Upper lobe of right lung (tissue), 1 donor: Measurements from ENCODE around the gene CNNM3. TPM values are rescaled to one million over a fixed set of nuclear protein-coding genes. Genes with fewer than 3 reads are reported as not detected.

ENCODE experiments used
- ATAC-seq: fragments of 200-7000 bp; cut with Tn5 transposase; one replicate; pipeline ENCODE4 v1.9.1; 2020; ENCODE audit warnings: mild to moderate bottlenecking, moderate library complexity
- DNase-seq: peaks from one replicate; pipeline ENCODE4 v3.0.0-alpha.2; 2020
- H3K27ac ChIP-seq: fragments of 200-600 bp; one replicate; pipeline ENCODE4 v1.8.0; 2022
- H3K27me3 ChIP-seq: fragments of 200-600 bp; one replicate; pipeline ENCODE4 v1.8.0; 2022; ENCODE audit warnings: mild to moderate bottlenecking
- H3K36me3 ChIP-seq: fragments of 200-600 bp; one replicate; pipeline ENCODE4 v1.8.0; 2022
- H3K4me1 ChIP-seq: fragments of 200-600 bp; one replicate; pipeline ENCODE4 v1.8.0; 2022
- H3K4me3 ChIP-seq: fragments of 200-600 bp; one replicate; pipeline ENCODE4 v1.8.0; 2022; ENCODE audit warnings: mild to moderate bottlenecking
- H3K9me3 ChIP-seq: fragments of 200-600 bp; one replicate; pipeline ENCODE4 v1.8.0; 2022
- intact Hi-C: fragments of 100-400 bp; cut with DNase I; formaldehyde crosslinking; loops from one replicate; pipeline ENCODE4 v1.11.0; 2022
- total RNA-seq: library from RNA; stranded (reverse); fragmentation: NEBNext Ultra II Directional; extraction: Animal tissue kit (Norgen Biotek cat#: 25700); gene quantifications from one replicate; pipeline ENCODE4 v1.2.1, GENCODE V29; 2021
- TF ChIP-seq, protein P1 (sequence below): fragments of 200-600 bp; IDR thresholded peaks from one replicate; pipeline ENCODE4 v1.8.0; 2022; ENCODE audit warnings: antibody characterized with exemption
- donor health status: DM: no; HTN: yes; CAD: no; lungs with severe emphysema.

The CNNM3 gene
- total RNA-seq, 1 donor from 2014 or later: 34.1 TPM

DNA sequence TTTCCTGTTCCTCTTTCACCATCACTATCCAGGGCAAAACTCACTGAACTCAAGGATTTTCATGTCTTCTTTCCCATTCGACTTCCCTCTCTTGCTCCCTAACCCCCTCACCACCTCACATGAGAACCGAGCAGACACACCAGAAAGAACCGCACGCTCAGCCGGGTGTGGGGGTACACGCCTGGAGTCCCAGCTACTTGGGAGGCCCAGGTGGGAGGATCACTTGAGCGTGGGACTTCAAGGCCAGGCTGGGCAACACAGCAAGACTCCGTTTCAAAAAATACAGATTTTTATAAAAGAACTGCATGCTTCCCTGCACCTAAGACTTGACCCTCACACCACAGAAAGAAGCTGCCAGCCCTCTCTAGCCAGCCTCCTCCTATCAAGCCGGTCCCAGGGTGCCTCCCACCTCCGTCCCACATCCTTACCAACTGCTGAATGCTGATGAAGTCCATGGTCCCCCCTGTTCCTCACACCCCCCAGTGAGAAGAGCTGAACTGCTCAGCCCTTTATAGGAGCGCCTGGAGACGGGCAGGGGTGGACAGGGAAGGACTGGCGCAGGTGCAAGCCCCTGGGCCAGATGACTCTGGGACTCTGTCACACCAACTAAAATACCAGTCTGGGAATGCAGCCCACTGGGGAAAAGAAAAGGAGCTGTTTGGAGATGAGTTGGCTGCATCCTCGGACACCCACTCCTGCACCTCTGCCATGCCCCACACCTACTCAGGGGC, 27.6 kb downstream of the CNNM3 start, which contains the start of gene ANKRD23:
Gene ANKRD23 (minus strand): TSS at position 484 of the 731 bp plus-strand sequence. CDS start 29 bp downstream, at position 455.
- no peak within 1 kb of the TSS for H3K27ac ChIP-seq
- H3K4me1 ChIP-seq: peaks cover 10% of the 10 kb centered on the region
- ATAC-seq: no peak
- no peak for DNase-seq
- no peaks in the 10 kb centered on the region for H3K27me3 ChIP-seq
- peaks cover 20% of the 10 kb centered on the region for H3K36me3 ChIP-seq
- intact Hi-C loops: no loop called here
- H3K4me3 ChIP-seq: no peak within 1 kb of the TSS
- TF ChIP-seq, protein P1, sequence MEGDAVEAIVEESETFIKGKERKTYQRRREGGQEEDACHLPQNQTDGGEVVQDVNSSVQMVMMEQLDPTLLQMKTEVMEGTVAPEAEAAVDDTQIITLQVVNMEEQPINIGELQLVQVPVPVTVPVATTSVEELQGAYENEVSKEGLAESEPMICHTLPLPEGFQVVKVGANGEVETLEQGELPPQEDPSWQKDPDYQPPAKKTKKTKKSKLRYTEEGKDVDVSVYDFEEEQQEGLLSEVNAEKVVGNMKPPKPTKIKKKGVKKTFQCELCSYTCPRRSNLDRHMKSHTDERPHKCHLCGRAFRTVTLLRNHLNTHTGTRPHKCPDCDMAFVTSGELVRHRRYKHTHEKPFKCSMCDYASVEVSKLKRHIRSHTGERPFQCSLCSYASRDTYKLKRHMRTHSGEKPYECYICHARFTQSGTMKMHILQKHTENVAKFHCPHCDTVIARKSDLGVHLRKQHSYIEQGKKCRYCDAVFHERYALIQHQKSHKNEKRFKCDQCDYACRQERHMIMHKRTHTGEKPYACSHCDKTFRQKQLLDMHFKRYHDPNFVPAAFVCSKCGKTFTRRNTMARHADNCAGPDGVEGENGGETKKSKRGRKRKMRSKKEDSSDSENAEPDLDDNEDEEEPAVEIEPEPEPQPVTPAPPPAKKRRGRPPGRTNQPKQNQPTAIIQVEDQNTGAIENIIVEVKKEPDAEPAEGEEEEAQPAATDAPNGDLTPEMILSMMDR: no peak
- no peaks in the 10 kb centered on the region for H3K9me3 ChIP-seq

GRCh38 chr2:96844405-96844808, 28.3 kb downstream of the CNNM3 start:
- peaks cover 4% of the 10 kb centered on the region for H3K4me1 ChIP-seq
- ATAC-seq (no peak), DNase-seq (no peak)
- TF ChIP-seq, protein P1: no peak
- H3K36me3 ChIP-seq: peaks cover 27% of the 10 kb centered on the region
- H3K27ac ChIP-seq: no peak overlapping the region
- no peaks in the 10 kb centered on the region for H3K27me3 ChIP-seq
- H3K4me3 ChIP-seq: no peak overlapping the region
- intact Hi-C loops: no loop called here
- H3K9me3 ChIP-seq: no peaks in the 10 kb centered on the region

DNA sequence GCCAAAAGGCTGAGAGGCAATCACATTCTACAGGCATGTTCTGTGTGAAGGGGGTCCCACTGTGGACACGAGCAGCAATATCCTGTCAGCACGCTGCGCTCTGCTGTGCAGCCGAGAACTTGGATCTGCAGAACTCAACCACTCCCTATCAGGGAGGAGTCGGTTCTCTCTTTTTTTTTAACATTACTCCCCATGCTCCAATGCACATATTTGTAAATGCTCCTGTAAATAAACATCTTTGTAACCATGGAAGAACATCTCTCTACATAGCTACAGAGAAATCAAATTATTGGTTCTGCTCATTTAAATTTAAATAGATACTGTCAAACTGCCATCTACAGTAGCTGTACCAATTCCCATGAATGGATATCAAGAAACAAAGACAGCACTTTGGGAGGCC, 30.8 kb downstream of the CNNM3 start:
- TF ChIP-seq, protein P1: no peak
- intact Hi-C loops: no loop called here
- no peaks in the 10 kb centered on the region for H3K27me3 ChIP-seq
- no peaks in the 10 kb centered on the region for H3K9me3 ChIP-seq
- no peak overlapping the region for H3K27ac ChIP-seq
- H3K36me3 ChIP-seq: peaks cover 50% of the 10 kb centered on the region
- DNase-seq (no peak), ATAC-seq (no peak)
- H3K4me3 ChIP-seq: no peak overlapping the region
- H3K4me1 ChIP-seq: no peaks in the 10 kb centered on the region

DNA sequence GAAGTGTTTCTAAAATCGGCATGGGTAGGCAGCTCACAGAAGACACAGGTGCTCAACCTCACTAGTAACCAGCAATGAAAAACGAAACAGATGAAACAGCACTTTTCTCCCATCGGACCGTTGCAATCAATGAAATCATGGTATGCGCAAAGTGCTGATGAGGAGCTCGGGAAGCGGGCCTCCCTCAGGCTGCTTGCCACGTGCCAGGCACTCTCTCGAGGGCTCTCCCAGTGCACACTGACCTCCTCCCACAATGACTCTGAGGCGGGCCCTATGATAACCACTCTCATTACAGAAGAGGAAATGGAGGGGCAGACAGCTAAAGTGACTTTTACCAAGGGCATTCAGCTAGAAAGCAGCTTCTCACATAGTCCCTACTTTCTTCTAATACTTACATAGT, 31.5 kb downstream of the CNNM3 start:
- TF ChIP-seq, protein P1: no peak
- Histone ChIP-seq H3K4me1 (no peaks in the 10 kb centered on the region), H3K36me3 (peaks cover 53% of the 10 kb centered on the region), H3K27ac (no peak overlapping the region), H3K9me3 (no peaks in the 10 kb centered on the region), H3K4me3 (no peak overlapping the region), H3K27me3 (no peaks in the 10 kb centered on the region)
- intact Hi-C loops: no loop called here
- ATAC-seq (no peak), DNase-seq (no peak)

DNA sequence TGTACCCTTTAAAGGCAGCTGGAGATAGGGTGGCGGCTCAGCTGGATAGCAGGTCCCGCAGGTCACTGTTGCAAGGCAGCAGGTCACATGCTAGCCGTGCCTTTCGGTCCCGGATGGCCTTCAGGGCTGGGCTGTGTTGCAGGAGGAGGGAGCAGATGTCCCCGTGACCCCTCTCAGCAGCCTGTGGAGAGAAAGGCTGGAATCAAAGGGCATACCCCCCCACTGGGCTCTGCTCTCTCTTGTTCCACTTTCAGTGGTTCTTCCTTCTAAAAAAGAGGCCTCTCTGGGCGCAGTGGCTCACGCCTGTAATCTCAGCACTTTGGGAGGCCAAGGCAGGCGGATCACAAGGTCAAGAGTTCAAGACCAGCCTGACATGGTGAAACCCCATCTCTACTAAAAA, 32.2 kb downstream of the CNNM3 start:
- Histone ChIP-seq H3K36me3 (peaks cover 60% of the 10 kb centered on the region), H3K9me3 (no peaks in the 10 kb centered on the region), H3K27me3 (no peaks in the 10 kb centered on the region), H3K4me3 (no peak overlapping the region), H3K27ac (no peak overlapping the region), H3K4me1 (no peaks in the 10 kb centered on the region)
- TF ChIP-seq, protein P1: no peak
- no peak for ATAC-seq
- DNase-seq: no peak
- intact Hi-C loops: no loop called here
